IPS-15b (cell line): ENCODE results near the gene NACC2.

Experiments used
- H3K27me3 ChIP-seq: one replicate; pipeline ENCODE4 v1.6.1; 2013; ENCODE audit warnings: low read length; ENCODE audit not compliant: control insufficient read depth, insufficient read depth
- H3K36me3 ChIP-seq: one replicate; pipeline ENCODE4 v1.6.1; 2013; ENCODE audit warnings: low read length; ENCODE audit not compliant: control insufficient read depth, insufficient read depth
- H3K4me1 ChIP-seq: one replicate; pipeline ENCODE4 v1.6.1; 2013; ENCODE audit warnings: mild to moderate bottlenecking, low read length; ENCODE audit not compliant: control insufficient read depth, insufficient read depth
- H3K4me3 ChIP-seq: one replicate; pipeline ENCODE4 v1.5.1; 2013; ENCODE audit warnings: low read depth, low read length
- H3K9ac ChIP-seq: one replicate; pipeline ENCODE4 v1.6.1; 2013; ENCODE audit warnings: low read depth, mild to moderate bottlenecking, low read length
- H3K9me3 ChIP-seq: one replicate; pipeline ENCODE4 v1.6.1; 2013; ENCODE audit warnings: mild to moderate bottlenecking, low read length; ENCODE audit not compliant: control insufficient read depth, insufficient read depth

Gene NACC2

DNA sequence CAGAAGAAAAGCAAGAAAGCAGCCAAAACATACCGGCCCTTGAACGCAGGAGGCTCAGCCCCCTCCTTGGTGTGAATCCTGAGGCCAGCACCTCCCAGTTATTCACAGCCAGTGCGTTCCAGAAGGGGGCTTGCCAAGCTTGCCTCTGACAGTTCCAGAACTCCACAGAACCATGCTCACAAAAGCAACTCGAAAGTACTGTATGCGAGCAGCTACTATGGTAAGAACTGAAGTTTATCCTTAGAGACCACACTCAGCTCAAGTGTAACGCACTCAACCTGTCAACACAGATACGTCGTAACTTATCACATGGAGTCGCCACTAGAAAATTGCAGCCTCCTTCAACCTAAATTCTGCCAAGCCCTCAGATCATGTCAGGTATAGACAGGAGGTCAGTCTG is 135.3 kb downstream of the NACC2 start:
- Histone ChIP-seq H3K4me1 (peaks cover 5% of the 10 kb centered on the region), H3K27me3 (no peaks in the 10 kb centered on the region), H3K9ac (no peak overlapping the region), H3K36me3 (no peaks in the 10 kb centered on the region), H3K9me3 (no peaks in the 10 kb centered on the region), H3K4me3 (no peak overlapping the region)

DNA sequence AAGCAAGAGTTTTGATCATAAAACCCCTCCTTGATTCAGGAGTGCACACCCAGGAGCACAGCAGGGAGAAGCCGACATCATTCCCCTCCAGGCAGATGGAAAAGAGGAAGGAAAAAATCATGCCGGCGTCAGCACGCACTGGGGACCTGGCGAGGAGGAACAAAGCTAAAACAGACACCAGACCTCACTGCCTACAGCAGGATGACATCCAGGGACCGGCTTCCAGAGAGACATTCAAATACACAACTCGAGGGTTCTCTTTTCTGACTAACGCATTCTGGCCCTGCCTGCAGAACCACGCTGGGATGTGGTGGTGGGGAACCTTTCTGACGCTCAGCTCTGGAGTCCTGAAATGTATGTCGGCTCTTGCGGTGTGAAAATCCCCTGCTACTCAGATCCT is 136.6 kb downstream of the NACC2 start:
- Histone ChIP-seq H3K4me3 (no peak overlapping the region), H3K9ac (no peak overlapping the region), H3K4me1 (peaks cover 5% of the 10 kb centered on the region), H3K9me3 (no peaks in the 10 kb centered on the region), H3K27me3 (no peaks in the 10 kb centered on the region), H3K36me3 (peaks cover 5% of the 10 kb centered on the region)

DNA sequence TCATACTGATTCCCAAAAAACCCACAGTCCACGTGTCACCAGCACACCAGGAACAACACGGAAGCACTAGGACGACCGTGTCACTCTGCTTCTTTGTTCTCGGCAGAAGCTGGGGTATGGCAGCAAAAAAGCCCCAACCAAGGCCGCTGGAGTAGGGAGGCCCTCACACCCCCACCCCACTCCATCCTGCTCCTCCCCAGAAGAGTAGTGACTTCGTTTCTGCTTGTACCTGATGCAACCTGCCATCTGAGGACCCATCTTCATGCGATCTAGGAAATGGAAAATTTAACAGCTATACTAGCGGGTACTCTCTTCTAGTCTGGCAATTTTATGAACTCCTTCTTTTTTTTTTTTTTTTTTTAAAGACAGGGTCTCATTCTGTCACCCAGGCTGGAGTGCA is 137.7 kb downstream of the NACC2 start:
- H3K9ac ChIP-seq, result no peak overlapping the region

DNA sequence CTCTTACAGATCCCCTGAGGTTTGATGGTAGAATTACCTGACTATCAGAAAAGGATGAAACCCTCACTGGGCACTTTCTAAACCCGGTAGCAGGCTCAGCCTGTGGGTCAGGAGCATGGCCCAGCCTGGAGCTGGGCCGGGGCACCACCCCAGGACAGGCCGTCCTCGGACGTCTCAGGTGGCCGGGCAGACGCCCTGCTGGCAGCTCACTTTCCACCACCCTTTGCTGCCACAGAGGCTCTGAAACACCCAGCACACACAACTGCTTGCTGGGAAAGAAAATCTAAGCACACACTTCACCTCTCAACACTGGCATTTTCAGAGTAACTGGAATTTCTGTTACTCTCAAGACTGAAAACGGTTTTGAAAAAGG is 138.3 kb downstream of the NACC2 start:
- Histone ChIP-seq H3K4me3 (no peak overlapping the region), H3K9ac (no peak overlapping the region), H3K36me3 (peaks cover 18% of the 10 kb centered on the region)

More for the DNA sequence above, 137.7 kb downstream of the NACC2 start:
- no peaks in the 10 kb centered on the region for H3K27me3 ChIP-seq
- H3K9me3 ChIP-seq, result no peaks in the 10 kb centered on the region
- H3K4me1 ChIP-seq, result peaks cover 5% of the 10 kb centered on the region
- H3K36me3 ChIP-seq, result peaks cover 11% of the 10 kb centered on the region
- H3K4me3 ChIP-seq, result no peak overlapping the region

More for the DNA sequence above, 138.3 kb downstream of the NACC2 start:
- peaks cover 5% of the 10 kb centered on the region for H3K4me1 ChIP-seq
- no peaks in the 10 kb centered on the region for H3K9me3 ChIP-seq
- H3K27me3 ChIP-seq, result no peaks in the 10 kb centered on the region
